ENCODE data around the gene TENM4. TPM values are rescaled to one million over a fixed set of nuclear protein-coding genes. Genes with fewer than 3 reads are reported as not detected.

TENM4 gene
- total RNA-seq, 1 donor from 2014 or later = 117 TPM

DNA sequence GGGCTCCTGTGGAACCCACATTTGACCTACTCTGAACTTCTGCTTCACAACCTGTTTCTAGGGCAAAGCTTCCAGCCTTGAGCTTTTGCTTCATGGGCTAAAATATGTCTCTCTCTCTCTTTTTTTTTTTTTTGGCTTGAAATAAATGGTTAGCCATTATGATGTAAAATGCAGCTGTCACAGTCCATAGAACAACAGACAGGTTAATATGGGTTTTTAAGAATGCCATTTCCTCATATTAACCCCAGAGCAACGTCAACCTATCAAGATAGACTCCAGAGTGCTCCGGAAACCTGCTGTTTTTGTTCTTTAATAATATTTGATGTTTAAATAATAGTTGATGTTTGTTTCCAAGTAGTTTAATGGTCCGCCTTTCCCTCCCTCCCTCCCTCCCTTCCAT, 285.6 kb downstream of the TENM4 start:
- H3K36me3 Mint-ChIP-seq (ENCODE audit: insufficient read depth) = no peaks in the 10 kb centered on the region
- no peak overlapping the region for H3K27ac Mint-ChIP-seq
- H3K4me1 Mint-ChIP-seq (ENCODE audit: low read depth) = peaks cover 10% of the 10 kb centered on the region
- no peak for DNase-seq (ENCODE audit: low spot score, unreplicated experiment)
- TF ChIP-seq, protein P1, sequence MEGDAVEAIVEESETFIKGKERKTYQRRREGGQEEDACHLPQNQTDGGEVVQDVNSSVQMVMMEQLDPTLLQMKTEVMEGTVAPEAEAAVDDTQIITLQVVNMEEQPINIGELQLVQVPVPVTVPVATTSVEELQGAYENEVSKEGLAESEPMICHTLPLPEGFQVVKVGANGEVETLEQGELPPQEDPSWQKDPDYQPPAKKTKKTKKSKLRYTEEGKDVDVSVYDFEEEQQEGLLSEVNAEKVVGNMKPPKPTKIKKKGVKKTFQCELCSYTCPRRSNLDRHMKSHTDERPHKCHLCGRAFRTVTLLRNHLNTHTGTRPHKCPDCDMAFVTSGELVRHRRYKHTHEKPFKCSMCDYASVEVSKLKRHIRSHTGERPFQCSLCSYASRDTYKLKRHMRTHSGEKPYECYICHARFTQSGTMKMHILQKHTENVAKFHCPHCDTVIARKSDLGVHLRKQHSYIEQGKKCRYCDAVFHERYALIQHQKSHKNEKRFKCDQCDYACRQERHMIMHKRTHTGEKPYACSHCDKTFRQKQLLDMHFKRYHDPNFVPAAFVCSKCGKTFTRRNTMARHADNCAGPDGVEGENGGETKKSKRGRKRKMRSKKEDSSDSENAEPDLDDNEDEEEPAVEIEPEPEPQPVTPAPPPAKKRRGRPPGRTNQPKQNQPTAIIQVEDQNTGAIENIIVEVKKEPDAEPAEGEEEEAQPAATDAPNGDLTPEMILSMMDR (IDR thresholded peaks at IDR 0.05; ENCODE audit: unreplicated experiment) = no peak
- H3K27me3 Mint-ChIP-seq = no peaks in the 10 kb centered on the region
- no peak overlapping the region for H3K4me3 Mint-ChIP-seq (ENCODE audit: low read depth)
- H3K9me3 Mint-ChIP-seq (ENCODE audit: low read depth) = no peaks in the 10 kb centered on the region

- Mint-ChIP-seq H3K9me3 (ENCODE audit: low read depth) (no peaks in the 10 kb centered on the region), H3K4me1 (ENCODE audit: low read depth) (peaks cover 10% of the 10 kb centered on the region)
- no peak for DNase-seq (ENCODE audit: low spot score, unreplicated experiment)
Measured at GRCh38 chr11:79152511-79152910, 288.3 kb downstream of the TENM4 start.

GRCh38 chr11:79151396-79151795, 289.4 kb downstream of the TENM4 start:
- DNase-seq (ENCODE audit: low spot score, unreplicated experiment) = no peak
- no peaks in the 10 kb centered on the region for H3K36me3 Mint-ChIP-seq (ENCODE audit: insufficient read depth)
- H3K27me3 Mint-ChIP-seq = no peaks in the 10 kb centered on the region
- TF ChIP-seq, protein P1 (IDR thresholded peaks at IDR 0.05; ENCODE audit: unreplicated experiment) = no peak
- peaks cover 5% of the 10 kb centered on the region for H3K4me1 Mint-ChIP-seq (ENCODE audit: low read depth)
- no peak overlapping the region for H3K4me3 Mint-ChIP-seq (ENCODE audit: low read depth)
- no peak overlapping the region for H3K27ac Mint-ChIP-seq
- no peaks in the 10 kb centered on the region for H3K9me3 Mint-ChIP-seq (ENCODE audit: low read depth)

More at GRCh38 chr11:79152511-79152910, 288.3 kb downstream of the TENM4 start:
- H3K4me3 Mint-ChIP-seq (ENCODE audit: low read depth) = no peak overlapping the region
- H3K36me3 Mint-ChIP-seq (ENCODE audit: insufficient read depth) = no peaks in the 10 kb centered on the region
- H3K27me3 Mint-ChIP-seq = no peaks in the 10 kb centered on the region
- TF ChIP-seq, protein P1 (IDR thresholded peaks at IDR 0.05; ENCODE audit: unreplicated experiment) = no peak
- no peak overlapping the region for H3K27ac Mint-ChIP-seq

DNA sequence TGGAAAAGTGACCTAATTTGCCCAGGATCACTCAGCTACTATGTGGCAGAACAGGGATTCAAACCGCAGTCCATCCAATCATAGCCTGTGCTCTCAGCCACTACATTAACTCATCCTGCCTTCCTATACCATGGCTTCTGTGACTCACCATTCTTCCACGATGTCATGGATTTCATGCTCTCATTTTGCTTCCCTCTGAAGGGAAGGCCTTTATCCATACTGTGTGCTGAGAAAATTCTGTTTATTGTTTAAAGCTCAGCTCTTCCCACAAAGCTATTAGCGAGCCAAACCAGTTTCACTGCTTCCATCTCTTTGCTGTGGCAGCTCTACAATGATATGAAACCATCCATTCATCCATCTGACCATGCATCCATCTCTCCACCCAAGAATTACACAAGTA, 289.9 kb downstream of the TENM4 start:
- no peak overlapping the region for H3K27ac Mint-ChIP-seq
- TF ChIP-seq, protein P1 (IDR thresholded peaks at IDR 0.05; ENCODE audit: unreplicated experiment) = no peak
- DNase-seq (ENCODE audit: low spot score, unreplicated experiment) = no peak
- H3K9me3 Mint-ChIP-seq (ENCODE audit: low read depth) = no peaks in the 10 kb centered on the region
- peaks cover under 1% of the 10 kb centered on the region for H3K4me1 Mint-ChIP-seq (ENCODE audit: low read depth)
- H3K27me3 Mint-ChIP-seq = no peaks in the 10 kb centered on the region
- H3K4me3 Mint-ChIP-seq (ENCODE audit: low read depth) = no peak overlapping the region
- H3K36me3 Mint-ChIP-seq (ENCODE audit: insufficient read depth) = no peaks in the 10 kb centered on the region

- H3K4me3 Mint-ChIP-seq (ENCODE audit: low read depth) = no peak overlapping the region
- no peaks in the 10 kb centered on the region for H3K4me1 Mint-ChIP-seq (ENCODE audit: low read depth)
- H3K36me3 Mint-ChIP-seq (ENCODE audit: insufficient read depth) = no peaks in the 10 kb centered on the region
- H3K27me3 Mint-ChIP-seq = no peaks in the 10 kb centered on the region
- H3K9me3 Mint-ChIP-seq (ENCODE audit: low read depth) = no peaks in the 10 kb centered on the region
- TF ChIP-seq, protein P1 (IDR thresholded peaks at IDR 0.05; ENCODE audit: unreplicated experiment) = no peak
- no peak overlapping the region for H3K27ac Mint-ChIP-seq
- DNase-seq (ENCODE audit: low spot score, unreplicated experiment) = no peak
Measured at GRCh38 chr11:79150320-79150719, 290.5 kb downstream of the TENM4 start.

Data from progenitor cell of endocrine pancreas (in vitro differentiated cells).